HEK293T (cell line): ENCODE data around the gene TAPBPL.

Source experiments
- CTCF ChIA-PET: fragments of 350-600 bp; formaldehyde crosslinking; extraction: SDS; loops from one replicate; lab custom pipeline; 2021; ENCODE audit warnings: antibody characterized with exemption, inconsistent platforms; lab: Yijun Ruan, JAX
- POLR2A ChIA-PET: fragments of 350-600 bp; formaldehyde crosslinking; extraction: SDS; loops from one replicate; lab custom pipeline; 2020; ENCODE audit warnings: antibody characterized with exemption, inconsistent platforms; lab: Yijun Ruan, JAX
- DNase-seq: peaks from one replicate; pipeline ENCODE4 v3.0.0; 2012; ENCODE audit warnings: mixed read lengths; ENCODE audit errors: extremely low spot score
- ARNT ChIP-seq: fragments of 450-650 bp; IDR thresholded peaks from 2 replicates; pipeline ENCODE4 v1.6.1; 2017; ENCODE audit warnings: mild to moderate bottlenecking
- BHLHE40 ChIP-seq: fragments of 450-650 bp; IDR thresholded peaks from 2 replicates; pipeline ENCODE4 v1.6.1; 2016; ENCODE audit warnings: mild to moderate bottlenecking, moderate library complexity, borderline replicate concordance
- CTBP1 ChIP-seq: fragments of 450-650 bp; IDR thresholded peaks from 2 replicates; pipeline ENCODE4 v1.6.1; 2016; ENCODE audit warnings: borderline replicate concordance
- ELF4 ChIP-seq: fragments of 450-650 bp; IDR thresholded peaks from 2 replicates; pipeline ENCODE4 v1.6.1; 2017; ENCODE audit warnings: antibody characterized with exemption
- FOXA1 ChIP-seq: fragments of 450-650 bp; IDR thresholded peaks from 2 replicates; pipeline ENCODE4 v1.6.1; 2016; ENCODE audit warnings: mild to moderate bottlenecking
- FOXK2 ChIP-seq: fragments of 450-650 bp; IDR thresholded peaks from 2 replicates; pipeline ENCODE4 v1.6.1; 2016; ENCODE audit warnings: mild to moderate bottlenecking
- FOXM1 ChIP-seq: fragments of 450-650 bp; IDR thresholded peaks from 2 replicates; pipeline ENCODE4 v1.6.1; 2017; ENCODE audit warnings: mild to moderate bottlenecking, borderline replicate concordance
- HDGF ChIP-seq: fragments of 450-650 bp; IDR thresholded peaks from 2 replicates; pipeline ENCODE4 v1.6.1; 2017; ENCODE audit warnings: antibody characterized with exemption, borderline replicate concordance
- L3MBTL2 ChIP-seq: fragments of 450-650 bp; conservative IDR thresholded peaks from 2 replicates; pipeline ENCODE4 v1.6.1; 2016; ENCODE audit warnings: mild to moderate bottlenecking
- LEF1 ChIP-seq: fragments of 450-650 bp; IDR thresholded peaks from 2 replicates; pipeline ENCODE4 v1.6.1; 2017; ENCODE audit warnings: mild to moderate bottlenecking, borderline replicate concordance
- NFRKB ChIP-seq: fragments of 450-650 bp; IDR thresholded peaks from 2 replicates; pipeline ENCODE4 v1.6.1; 2016; ENCODE audit warnings: mild to moderate bottlenecking, moderate library complexity
- PKNOX1 ChIP-seq: fragments of 450-650 bp; IDR thresholded peaks from 2 replicates; pipeline ENCODE4 v1.6.1; 2016
- SP1 ChIP-seq: fragments of 450-650 bp; IDR thresholded peaks from 2 replicates; pipeline ENCODE4 v1.6.1; 2017
- SUZ12 ChIP-seq: fragments of 450-650 bp; IDR thresholded peaks from 2 replicates; pipeline ENCODE4 v1.6.1; 2016; ENCODE audit warnings: mild to moderate bottlenecking
- TARDBP ChIP-seq: fragments of 450-650 bp; IDR thresholded peaks from 2 replicates; pipeline ENCODE4 v1.6.1; 2016
- ZNF384 ChIP-seq: fragments of 450-650 bp; IDR thresholded peaks from 2 replicates; pipeline ENCODE4 v1.6.1; 2016

Gene TAPBPL

GRCh38 chr12:6443361-6443983 lies 8.4 kb upstream of the TAPBPL start:
- DNase-seq, result no peak
- TF ChIP-seq HDGF (no peak), CTBP1 (no peak), ARNT (no peak), FOXM1 (no peak), SP1 (no peak), LEF1 (no peak), FOXK2 (no peak), FOXA1 (no peak), PKNOX1 (no peak), ELF4 (no peak), L3MBTL2 (no peak), NFRKB (no peak), SUZ12 (no peak), BHLHE40 (no peak), ZNF384 (no peak), TARDBP (no peak)
- CTCF ChIA-PET, result interaction anchor here (1.0 to 1.2 kb wide), 2 partner anchors 20 to 23 kb away, joined by 3 to 5 read pairs; no protein-coding TSS in a partner anchor
- POLR2A ChIA-PET, result interaction anchor here (1.4 kb wide), 1 partner anchor 27 kb away, joined by 7 read pairs; the partner anchor contains the start of gene VAMP1

DNA sequence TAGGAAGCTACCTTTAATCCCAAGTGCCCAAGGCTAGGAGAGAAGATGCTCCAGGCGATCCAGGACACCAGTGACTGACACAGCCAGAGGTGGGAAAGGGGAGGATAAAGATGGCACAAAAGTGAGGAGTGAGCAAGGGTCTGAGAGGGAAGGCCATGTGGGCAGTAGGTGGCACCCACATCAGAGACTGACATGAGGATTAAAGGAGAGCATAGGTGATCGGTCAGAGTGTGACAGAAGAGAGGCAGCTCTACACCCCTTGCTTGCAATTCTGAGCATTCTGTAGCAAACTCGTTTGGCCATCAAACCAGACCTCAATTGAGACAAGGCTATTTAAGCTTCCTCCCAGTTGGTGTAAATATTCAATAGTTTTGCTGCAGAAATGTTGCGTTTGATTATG lies 7.8 kb upstream of the TAPBPL start:
- no peak for TF ChIP-seq PKNOX1
- TF ChIP-seq SP1, result no peak
- no peak for TF ChIP-seq SUZ12
- TF ChIP-seq FOXA1, result no peak
- TF ChIP-seq ARNT, result no peak
- no peak for TF ChIP-seq CTBP1
- TF ChIP-seq FOXM1, result no peak
- TF ChIP-seq HDGF, result no peak
- TF ChIP-seq FOXK2, result no peak
- no peak for TF ChIP-seq L3MBTL2
- no peak for TF ChIP-seq ELF4
- TF ChIP-seq TARDBP, result no peak
- TF ChIP-seq NFRKB, result no peak
- TF ChIP-seq LEF1, result no peak
- no peak for TF ChIP-seq BHLHE40
- no peak for TF ChIP-seq ZNF384
- CTCF ChIA-PET, result interaction anchor here (1.0 to 1.2 kb wide), 2 partner anchors 20 to 22 kb away, joined by 3 to 5 read pairs; no protein-coding TSS in a partner anchor
- DNase-seq, result no peak
- POLR2A ChIA-PET, result interaction anchor here (1.4 kb wide), 1 partner anchor 27 kb away, joined by 7 read pairs; the partner anchor contains the start of gene VAMP1

DNA sequence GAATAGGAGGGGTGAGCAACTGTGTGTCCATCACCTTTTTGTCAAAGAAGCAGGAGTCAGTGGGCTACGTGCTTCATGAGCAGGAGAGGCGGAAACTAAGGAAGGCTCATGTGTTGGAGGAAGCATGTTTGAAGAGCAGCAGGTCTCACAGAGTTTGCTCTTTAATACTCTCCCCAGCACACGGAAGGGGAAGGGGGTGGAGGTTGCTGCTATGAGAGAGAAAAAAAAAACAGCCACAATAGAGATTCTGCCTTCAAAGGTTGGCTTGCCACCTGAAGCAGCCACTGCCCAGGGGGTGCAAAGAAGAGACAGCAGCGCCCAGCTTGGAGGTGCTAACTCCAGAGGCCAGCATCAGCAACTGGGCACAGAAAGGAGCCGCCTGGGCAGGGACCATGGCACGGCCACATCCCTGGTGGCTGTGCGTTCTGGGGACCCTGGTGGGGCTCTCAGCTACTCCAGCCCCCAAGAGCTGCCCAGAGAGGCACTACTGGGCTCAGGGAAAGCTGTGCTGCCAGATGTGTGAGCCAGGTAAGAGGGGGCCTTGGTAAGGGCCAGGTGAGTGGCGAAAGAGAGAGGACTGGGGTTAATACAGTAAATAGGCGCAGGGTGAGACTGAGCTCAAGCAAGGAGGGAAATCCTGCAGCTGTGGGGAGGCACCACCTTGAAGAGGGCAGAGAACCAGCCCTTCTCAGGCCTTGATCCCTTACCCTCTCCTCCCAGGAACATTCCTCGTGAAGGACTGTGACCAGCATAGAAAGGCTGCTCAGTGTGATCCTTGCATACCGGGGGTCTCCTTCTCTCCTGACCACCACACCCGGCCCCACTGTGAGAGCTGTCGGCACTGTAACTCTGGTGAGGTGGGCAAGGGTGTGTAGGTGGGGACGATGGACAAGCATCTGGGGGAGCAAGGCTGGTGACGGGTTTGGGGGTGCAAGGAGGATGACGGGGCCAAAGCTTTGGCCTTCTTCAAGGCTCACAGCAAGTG lies 6.8 kb upstream of the TAPBPL start, which contains the start of gene CD27:
Gene CD27 (plus strand): TSS at position 252 of the 985 bp plus-strand sequence. CDS start 141 bp downstream, at position 393.
- TF ChIP-seq LEF1, result no peak
- no peak for TF ChIP-seq CTBP1
- no peak for TF ChIP-seq SUZ12
- DNase-seq, result no peak
- ChIA-PET POLR2A (interaction anchor here (0.6 kb wide), 1 partner anchor 108 kb away, joined by 3 read pairs; no protein-coding TSS in a partner anchor), CTCF (interaction anchor here (1.2 kb wide), 1 partner anchor 21 kb away, joined by 3 read pairs; no protein-coding TSS in a partner anchor)

- ChIA-PET POLR2A (interaction anchor here (2.2 to 2.8 kb wide), 2 partner anchors 20 to 84 kb away, joined by 9 to 17 read pairs; partner anchors contain the start of genes GAPDH and VAMP1), CTCF (interaction anchor here (0.7 to 2.2 kb wide), 3 partner anchors 15 to 115 kb away, joined by 3 to 12 read pairs (median 4); no protein-coding TSS in a partner anchor)
- TF ChIP-seq FOXK2, result no peak
- no peak for TF ChIP-seq NFRKB
- no peak for TF ChIP-seq ZNF384
- TF ChIP-seq HDGF, result no peak
- TF ChIP-seq L3MBTL2, result no peak
- TF ChIP-seq SUZ12, result no peak
- TF ChIP-seq SP1, result no peak
- TF ChIP-seq CTBP1, result no peak
- no peak for TF ChIP-seq ARNT
- no peak for TF ChIP-seq LEF1
- no peak for TF ChIP-seq FOXM1
- TF ChIP-seq FOXA1, result no peak
- no peak for TF ChIP-seq PKNOX1
- TF ChIP-seq ELF4, result no peak
- no peak for TF ChIP-seq BHLHE40
- no peak for TF ChIP-seq TARDBP
- DNase-seq, result no peak
These were observed 1.6 kb upstream of the TAPBPL start for GRCh38 chr12:6450091-6450868.
